Endothelial cell (in vitro differentiated cells): ENCODE data around the gene CD3E. TPM values are rescaled to one million over a fixed set of nuclear protein-coding genes. Genes with fewer than 3 reads are reported as not detected.

Source experiments
- DNase-seq: peaks from one replicate; pipeline ENCODE4 v3.0.0; 2021; ENCODE audit warnings: low spot score
- H3K27ac Mint-ChIP-seq: one replicate; pipeline ENCODE4 v1.8.0; 2021; ENCODE audit warnings: mixed read lengths, inconsistent platforms; ENCODE audit not compliant: unreplicated experiment
- H3K27me3 Mint-ChIP-seq: one replicate; pipeline ENCODE4 v1.8.0; 2021; ENCODE audit warnings: mild to moderate bottlenecking, moderate library complexity, mixed read lengths, inconsistent platforms; ENCODE audit not compliant: unreplicated experiment
- H3K36me3 Mint-ChIP-seq: one replicate; pipeline ENCODE4 v1.8.0; 2021; ENCODE audit warnings: mild to moderate bottlenecking, low read depth, mixed read lengths, inconsistent platforms; ENCODE audit not compliant: unreplicated experiment
- H3K4me1 Mint-ChIP-seq: one replicate; pipeline ENCODE4 v1.8.0; 2021; ENCODE audit warnings: mild to moderate bottlenecking, mixed read lengths, inconsistent platforms; ENCODE audit not compliant: unreplicated experiment
- H3K4me3 Mint-ChIP-seq: one replicate; pipeline ENCODE4 v1.8.0; 2021; ENCODE audit warnings: mild to moderate bottlenecking, mixed read lengths, inconsistent platforms; ENCODE audit not compliant: unreplicated experiment
- H3K9me3 Mint-ChIP-seq: one replicate; pipeline ENCODE4 v1.8.0; 2021; ENCODE audit warnings: mixed read lengths, inconsistent platforms; ENCODE audit not compliant: unreplicated experiment
- total RNA-seq: library from RNA; stranded (reverse); fragmentation: NEBNext Ultra II Directional; extraction: Animal tissue kit (Norgen Biotek cat#: 25700); gene quantifications from one replicate; pipeline ENCODE4 v1.2.1, GENCODE V29; 2021; ENCODE audit not compliant: unreplicated experiment
- TF ChIP-seq, protein P1 (sequence below): fragments of 200-600 bp; sonication (generic); IDR thresholded peaks from one replicate; pipeline ENCODE4 v1.5.0; 2021; ENCODE audit warnings: antibody characterized with exemption; ENCODE audit not compliant: unreplicated experiment

The CD3E gene
- total RNA-seq, 1 donor from 2014 or later = not detected

- no peak overlapping the region for H3K4me3 Mint-ChIP-seq
- TF ChIP-seq, protein P1, sequence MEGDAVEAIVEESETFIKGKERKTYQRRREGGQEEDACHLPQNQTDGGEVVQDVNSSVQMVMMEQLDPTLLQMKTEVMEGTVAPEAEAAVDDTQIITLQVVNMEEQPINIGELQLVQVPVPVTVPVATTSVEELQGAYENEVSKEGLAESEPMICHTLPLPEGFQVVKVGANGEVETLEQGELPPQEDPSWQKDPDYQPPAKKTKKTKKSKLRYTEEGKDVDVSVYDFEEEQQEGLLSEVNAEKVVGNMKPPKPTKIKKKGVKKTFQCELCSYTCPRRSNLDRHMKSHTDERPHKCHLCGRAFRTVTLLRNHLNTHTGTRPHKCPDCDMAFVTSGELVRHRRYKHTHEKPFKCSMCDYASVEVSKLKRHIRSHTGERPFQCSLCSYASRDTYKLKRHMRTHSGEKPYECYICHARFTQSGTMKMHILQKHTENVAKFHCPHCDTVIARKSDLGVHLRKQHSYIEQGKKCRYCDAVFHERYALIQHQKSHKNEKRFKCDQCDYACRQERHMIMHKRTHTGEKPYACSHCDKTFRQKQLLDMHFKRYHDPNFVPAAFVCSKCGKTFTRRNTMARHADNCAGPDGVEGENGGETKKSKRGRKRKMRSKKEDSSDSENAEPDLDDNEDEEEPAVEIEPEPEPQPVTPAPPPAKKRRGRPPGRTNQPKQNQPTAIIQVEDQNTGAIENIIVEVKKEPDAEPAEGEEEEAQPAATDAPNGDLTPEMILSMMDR = no peak
- no peak for DNase-seq
Observed at GRCh38 chr11:118318124-118318523, 13.6 kb downstream of the CD3E start.

GRCh38 chr11:118318581-118319336, 14.2 kb downstream of the CD3E start:
- DNase-seq = no peak

More at GRCh38 chr11:118318124-118318523, 13.6 kb downstream of the CD3E start:
- H3K27ac Mint-ChIP-seq = no peak overlapping the region
- H3K27me3 Mint-ChIP-seq = peaks cover 2% of the 10 kb centered on the region
- H3K36me3 Mint-ChIP-seq = no peaks in the 10 kb centered on the region
- peaks cover 19% of the 10 kb centered on the region for H3K4me1 Mint-ChIP-seq
- H3K9me3 Mint-ChIP-seq = no peaks in the 10 kb centered on the region

DNA sequence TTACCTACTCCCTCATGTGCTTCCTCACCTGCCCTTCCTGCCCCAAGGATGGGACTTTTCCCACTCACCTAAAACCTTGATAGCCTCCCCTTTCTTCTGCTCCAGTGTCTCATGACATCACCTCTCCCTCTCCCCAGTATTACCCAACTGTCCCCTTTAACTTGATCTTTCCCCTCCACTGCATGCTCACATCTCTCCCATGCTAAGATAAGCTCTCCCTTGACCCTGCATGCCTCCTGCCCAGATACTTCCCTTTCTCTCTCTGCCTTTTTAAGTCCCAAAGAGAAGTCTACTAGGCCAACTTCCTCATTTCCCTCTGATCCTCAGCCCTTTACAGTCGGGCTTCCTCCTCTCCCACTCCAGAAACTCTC, 14.8 kb downstream of the CD3E start:
- Mint-ChIP-seq H3K4me3 (no peak overlapping the region), H3K36me3 (no peaks in the 10 kb centered on the region), H3K4me1 (peaks cover 11% of the 10 kb centered on the region), H3K9me3 (no peaks in the 10 kb centered on the region), H3K27me3 (no peaks in the 10 kb centered on the region), H3K27ac (no peak overlapping the region)
- TF ChIP-seq, protein P1 = no peak
- DNase-seq = no peak

More at GRCh38 chr11:118318581-118319336, 14.2 kb downstream of the CD3E start:
- Mint-ChIP-seq H3K9me3 (no peaks in the 10 kb centered on the region), H3K27ac (no peak overlapping the region), H3K4me3 (no peak overlapping the region), H3K27me3 (peaks cover 2% of the 10 kb centered on the region), H3K36me3 (no peaks in the 10 kb centered on the region), H3K4me1 (peaks cover 17% of the 10 kb centered on the region)
- TF ChIP-seq, protein P1 = no peak

DNA sequence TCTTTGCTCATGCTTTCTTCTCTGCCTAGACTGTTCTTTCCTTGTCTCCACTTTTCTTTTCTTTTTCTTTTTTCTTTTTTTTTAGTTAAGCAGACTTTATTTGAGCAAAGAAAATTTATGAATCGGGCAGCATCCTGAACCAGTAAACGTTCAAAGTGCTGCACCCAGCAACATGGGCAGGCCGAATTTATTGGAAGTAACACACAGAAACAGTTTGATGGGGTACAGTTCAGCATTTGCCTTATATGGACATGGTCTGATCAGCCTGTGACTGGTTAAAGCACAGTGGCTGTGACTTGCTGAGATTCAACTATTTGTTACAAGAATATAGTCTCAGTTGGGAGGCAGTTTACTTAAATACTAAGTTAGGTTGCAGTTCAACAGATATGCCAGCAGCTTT, 16.0 kb downstream of the CD3E start:
- Mint-ChIP-seq H3K27me3 (no peaks in the 10 kb centered on the region), H3K9me3 (no peaks in the 10 kb centered on the region)

More for the DNA sequence above, 16.0 kb downstream of the CD3E start:
- no peaks in the 10 kb centered on the region for H3K36me3 Mint-ChIP-seq
- H3K4me3 Mint-ChIP-seq = no peak overlapping the region
- DNase-seq = no peak
- TF ChIP-seq, protein P1 = no peak
- peaks cover 5% of the 10 kb centered on the region for H3K4me1 Mint-ChIP-seq
- no peak overlapping the region for H3K27ac Mint-ChIP-seq
